ENCODE data around the gene FLYWCH1. TPM values are rescaled to one million over a fixed set of nuclear protein-coding genes. Genes with fewer than 3 reads are reported as not detected.

Gene FLYWCH1
- total and polyA plus RNA-seq, 7 donors: 6.9 to 51.5 (median 28.6) TPM

DNA sequence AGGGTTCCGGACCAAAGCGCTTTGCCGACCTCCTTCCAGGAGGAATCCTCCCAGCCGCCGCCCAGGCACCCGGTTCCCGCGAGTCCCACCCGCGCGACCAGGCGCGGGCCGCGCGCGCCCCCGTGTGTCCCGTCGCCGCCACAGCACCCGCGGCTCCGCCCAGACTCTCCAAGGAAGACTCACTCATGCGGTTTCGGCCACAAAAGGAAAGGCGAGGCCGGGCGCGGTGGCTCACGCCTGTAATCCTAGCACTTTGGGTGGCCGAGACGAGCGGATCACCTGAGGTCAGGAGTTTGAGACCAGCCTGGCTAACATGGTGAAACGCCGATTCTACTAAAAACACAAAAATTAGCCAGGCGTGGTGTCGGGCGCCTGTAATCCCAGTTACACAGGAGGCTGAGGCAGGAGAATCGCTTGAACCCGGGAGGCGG, 72.0 kb downstream of the FLYWCH1 start:
- H3K9me3 ChIP-seq: no peaks in the 10 kb centered on the region
- DNase-seq: peak; percentile 90
- peak overlapping the region in 3 of 4 donors; percentile 10 to 42 (median 41) for H3K27ac ChIP-seq
- WGBS, 2 donors: 3 to 8% methylated on average over 42 of the region's 42 CpGs
- TF ChIP-seq, protein P1, sequence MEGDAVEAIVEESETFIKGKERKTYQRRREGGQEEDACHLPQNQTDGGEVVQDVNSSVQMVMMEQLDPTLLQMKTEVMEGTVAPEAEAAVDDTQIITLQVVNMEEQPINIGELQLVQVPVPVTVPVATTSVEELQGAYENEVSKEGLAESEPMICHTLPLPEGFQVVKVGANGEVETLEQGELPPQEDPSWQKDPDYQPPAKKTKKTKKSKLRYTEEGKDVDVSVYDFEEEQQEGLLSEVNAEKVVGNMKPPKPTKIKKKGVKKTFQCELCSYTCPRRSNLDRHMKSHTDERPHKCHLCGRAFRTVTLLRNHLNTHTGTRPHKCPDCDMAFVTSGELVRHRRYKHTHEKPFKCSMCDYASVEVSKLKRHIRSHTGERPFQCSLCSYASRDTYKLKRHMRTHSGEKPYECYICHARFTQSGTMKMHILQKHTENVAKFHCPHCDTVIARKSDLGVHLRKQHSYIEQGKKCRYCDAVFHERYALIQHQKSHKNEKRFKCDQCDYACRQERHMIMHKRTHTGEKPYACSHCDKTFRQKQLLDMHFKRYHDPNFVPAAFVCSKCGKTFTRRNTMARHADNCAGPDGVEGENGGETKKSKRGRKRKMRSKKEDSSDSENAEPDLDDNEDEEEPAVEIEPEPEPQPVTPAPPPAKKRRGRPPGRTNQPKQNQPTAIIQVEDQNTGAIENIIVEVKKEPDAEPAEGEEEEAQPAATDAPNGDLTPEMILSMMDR (IDR thresholded peaks at IDR 0.05): peak; percentile 38 to 96 (median 72)
- TF ChIP-seq POLR2AphosphoS5 (IDR thresholded peaks at IDR 0.05): no peak
- no peaks in the 10 kb centered on the region for H3K36me3 ChIP-seq
- H3K27me3 ChIP-seq: peaks cover 7 to 24% (median 9%) of the 10 kb centered on the region in 3 donors
- H3K4me3 ChIP-seq: peak overlapping the region in 3 of 4 donors; percentile 21 to 28 (median 27)
- H3K4me1 ChIP-seq: peaks cover 0 to 30% (median 25%) of the 10 kb centered on the region in 4 donors
- intact Hi-C loops (cut with DNase I): loop anchor here (2.0 to 5.0 kb wide), 2 partner anchors 15 to 56 kb away; partner anchors contain the start of gene PAQR4

DNA sequence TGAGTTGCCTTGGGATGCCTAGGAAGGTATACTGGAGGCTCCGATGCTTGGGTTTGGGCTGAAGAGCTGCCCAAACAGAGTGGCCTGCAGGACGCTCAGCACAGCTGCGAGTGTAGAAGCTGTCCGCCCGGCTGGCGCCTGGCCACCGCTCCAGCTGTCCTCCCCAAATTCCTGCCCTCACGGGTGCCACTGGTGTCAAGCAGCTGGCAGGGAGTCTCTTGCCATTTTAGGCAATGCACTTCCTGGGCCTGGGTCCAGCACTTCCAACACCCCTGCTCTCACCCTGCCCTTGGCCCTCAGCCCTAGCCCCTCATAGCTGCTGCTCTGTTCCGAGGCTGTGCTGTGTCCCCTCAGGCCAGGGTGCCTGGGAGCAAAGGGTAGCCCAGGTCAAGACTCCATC, 73.7 kb downstream of the FLYWCH1 start:
- no peak for DNase-seq
- TF ChIP-seq EP300 (IDR thresholded peaks at IDR 0.05): no peak
- no peak for TF ChIP-seq POLR2A (IDR thresholded peaks at IDR 0.05)
- TF ChIP-seq, protein P1 (IDR thresholded peaks at IDR 0.05): no peak
- TF ChIP-seq POLR2AphosphoS5 (IDR thresholded peaks at IDR 0.05): no peak
- intact Hi-C loops (cut with DNase I): no loop called here
- WGBS, 2 donors: 66 to 85% methylated on average over 9 of the region's 9 CpGs
- Histone ChIP-seq H3K27me3 (peaks cover 0 to 20% (median 0%) of the 10 kb centered on the region in 3 donors), H3K9me3 (no peaks in the 10 kb centered on the region), H3K36me3 (no peaks in the 10 kb centered on the region), H3K4me3 (no peak overlapping the region), H3K4me1 (peaks cover 0 to 21% (median 18%) of the 10 kb centered on the region in 4 donors), H3K27ac (no peak overlapping the region)

DNA sequence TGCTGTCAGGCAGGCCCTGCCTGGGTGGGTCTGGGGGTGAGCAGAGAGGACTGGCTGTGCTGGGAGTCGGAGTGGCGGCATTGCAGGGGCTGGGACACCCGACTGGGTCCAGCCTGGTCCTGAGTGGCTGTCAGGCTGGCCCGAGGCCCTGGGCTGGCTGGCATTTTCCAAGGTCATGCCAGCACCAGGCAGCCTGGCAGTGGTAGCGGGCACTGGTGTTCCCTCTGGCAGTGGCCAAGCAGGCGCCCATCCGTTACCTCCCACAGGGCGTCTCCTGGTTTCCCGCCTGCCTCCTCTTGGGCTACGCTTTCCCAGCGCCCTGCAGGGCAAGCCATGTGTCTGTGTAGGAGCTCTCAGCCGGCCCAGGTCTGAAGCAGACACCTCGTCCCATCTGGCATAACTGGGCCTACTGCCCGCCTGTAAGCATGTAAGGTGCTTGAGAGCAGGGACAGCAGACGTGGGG, 74.2 kb downstream of the FLYWCH1 start:
- intact Hi-C loops (cut with DNase I): no loop called here
- WGBS, 2 donors: 82 to 90% methylated on average over 15 of the region's 15 CpGs
- Histone ChIP-seq H3K9me3 (no peaks in the 10 kb centered on the region), H3K27ac (no peak overlapping the region), H3K27me3 (peaks cover 0 to 22% (median 0%) of the 10 kb centered on the region in 3 donors), H3K4me1 (peaks cover 0 to 18% (median 14%) of the 10 kb centered on the region in 4 donors), H3K4me3 (no peak overlapping the region), H3K36me3 (no peaks in the 10 kb centered on the region)
- no peak for DNase-seq
- TF ChIP-seq EP300 (IDR thresholded peaks at IDR 0.05): no peak
- TF ChIP-seq POLR2A (IDR thresholded peaks at IDR 0.05): no peak
- no peak for TF ChIP-seq POLR2AphosphoS5 (IDR thresholded peaks at IDR 0.05)
- TF ChIP-seq, protein P1 (IDR thresholded peaks at IDR 0.05): no peak

DNA sequence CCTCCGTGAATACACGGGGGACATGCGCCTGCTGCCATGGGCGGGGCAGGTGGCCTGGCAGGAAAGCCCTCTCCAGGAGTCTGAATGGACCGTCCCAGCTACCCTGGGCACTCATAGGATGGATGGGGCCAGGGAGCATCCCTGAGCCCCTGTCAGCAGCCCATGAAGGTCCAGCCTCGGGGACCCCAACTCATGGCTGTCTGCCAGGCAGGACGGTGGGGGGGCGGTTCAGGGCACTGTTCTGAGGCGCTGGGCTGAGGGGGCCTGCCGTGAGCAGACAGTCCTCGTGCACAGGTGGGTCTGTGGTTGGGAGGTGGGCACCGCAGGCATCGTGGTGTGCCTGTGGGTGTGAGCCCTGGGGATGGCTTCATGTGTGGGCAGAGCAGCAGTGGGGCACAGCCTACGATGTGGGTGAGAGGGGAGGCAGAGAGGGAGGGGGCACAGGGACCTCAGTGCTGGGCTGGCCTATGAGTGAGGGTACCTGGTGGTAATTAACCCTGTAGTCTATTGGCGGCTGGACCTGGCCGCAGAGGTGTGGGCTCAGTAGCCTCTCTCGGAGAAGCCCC, 75.0 kb downstream of the FLYWCH1 start:
- intact Hi-C loops (cut with DNase I): no loop called here
- 70 to 82% methylated on average over 17 of the region's 17 CpGs for WGBS, 2 donors
- TF ChIP-seq POLR2A (IDR thresholded peaks at IDR 0.05): no peak
- no peak for TF ChIP-seq POLR2AphosphoS5 (IDR thresholded peaks at IDR 0.05)
- no peak for TF ChIP-seq EP300 (IDR thresholded peaks at IDR 0.05)
- TF ChIP-seq, protein P1 (IDR thresholded peaks at IDR 0.05): no peak

More for the DNA sequence above, 75.0 kb downstream of the FLYWCH1 start:
- no peak for DNase-seq
- Histone ChIP-seq H3K4me1 (peaks cover 0 to 12% (median 9%) of the 10 kb centered on the region in 4 donors), H3K36me3 (no peaks in the 10 kb centered on the region), H3K9me3 (no peaks in the 10 kb centered on the region), H3K27me3 (peaks cover 0 to 22% (median 0%) of the 10 kb centered on the region in 3 donors), H3K4me3 (no peak overlapping the region), H3K27ac (no peak overlapping the region)
